ENCODE data around the gene SBDS. TPM values are rescaled to one million over a fixed set of nuclear protein-coding genes. Genes with fewer than 3 reads are reported as not detected.

Gene SBDS
- polyA plus RNA-seq, 4 donors: 73.8 to 132 (median 106) TPM

- DNase-seq (ENCODE audit: low read depth in 4 of 4, low spot score in 3 of 4): no peak
These were observed 46.8 kb downstream of the SBDS start for GRCh38 chr7:66948480-66949109.

- no peak for DNase-seq (ENCODE audit: low read depth in 4 of 4, low spot score in 3 of 4)
These were observed 48.8 kb downstream of the SBDS start for GRCh38 chr7:66946545-66946944.

GRCh38 chr7:66939325-66939724, 56.1 kb downstream of the SBDS start:
- no peak for DNase-seq (ENCODE audit: low read depth in 4 of 4, low spot score in 3 of 4)

GRCh38 chr7:66937940-66938339, 57.4 kb downstream of the SBDS start:
- no peak for DNase-seq (ENCODE audit: low read depth in 4 of 4, low spot score in 3 of 4)

Other genes with a start within 250 kb of the SBDS start
- gene TMEM248, start 74.4 kb downstream of the SBDS start, polyA plus RNA-seq (ENCODE audit: insufficient read length in 4 of 4): 100 to 1,000 TPM in 1 of 4 donors, 10 to 100 TPM in 3; 75.6 to 102 (median 85.2) TPM
- 10 to 100 TPM; 18.5 to 24.9 (median 23.3) TPM for gene TYW1, start 1.2 kb upstream of the SBDS start, polyA plus RNA-seq (ENCODE audit: insufficient read length in 4 of 4)